ENCODE measurements around the gene GRHL1. TPM values are rescaled to one million over a fixed set of nuclear protein-coding genes. Genes with fewer than 3 reads are reported as not detected.

The GRHL1 gene
- total RNA-seq, 1 donor from 2014 or later, result 37.4 TPM

GRCh38 chr2:9991829-9992273, 40.4 kb downstream of the GRHL1 start:
- H3K36me3 Mint-ChIP-seq, result peaks cover 9% of the 10 kb centered on the region
- H3K4me1 Mint-ChIP-seq (ENCODE audit: unreplicated experiment), result peaks cover 23% of the 10 kb centered on the region
- H3K27me3 Mint-ChIP-seq, result no peaks in the 10 kb centered on the region
- no peaks in the 10 kb centered on the region for H3K9me3 Mint-ChIP-seq
- no peak for DNase-seq (ENCODE audit: extremely low spot score, unreplicated experiment)
- no peak overlapping the region for H3K27ac Mint-ChIP-seq
- no peak overlapping the region for H3K4me3 Mint-ChIP-seq
- TF ChIP-seq, protein P1, sequence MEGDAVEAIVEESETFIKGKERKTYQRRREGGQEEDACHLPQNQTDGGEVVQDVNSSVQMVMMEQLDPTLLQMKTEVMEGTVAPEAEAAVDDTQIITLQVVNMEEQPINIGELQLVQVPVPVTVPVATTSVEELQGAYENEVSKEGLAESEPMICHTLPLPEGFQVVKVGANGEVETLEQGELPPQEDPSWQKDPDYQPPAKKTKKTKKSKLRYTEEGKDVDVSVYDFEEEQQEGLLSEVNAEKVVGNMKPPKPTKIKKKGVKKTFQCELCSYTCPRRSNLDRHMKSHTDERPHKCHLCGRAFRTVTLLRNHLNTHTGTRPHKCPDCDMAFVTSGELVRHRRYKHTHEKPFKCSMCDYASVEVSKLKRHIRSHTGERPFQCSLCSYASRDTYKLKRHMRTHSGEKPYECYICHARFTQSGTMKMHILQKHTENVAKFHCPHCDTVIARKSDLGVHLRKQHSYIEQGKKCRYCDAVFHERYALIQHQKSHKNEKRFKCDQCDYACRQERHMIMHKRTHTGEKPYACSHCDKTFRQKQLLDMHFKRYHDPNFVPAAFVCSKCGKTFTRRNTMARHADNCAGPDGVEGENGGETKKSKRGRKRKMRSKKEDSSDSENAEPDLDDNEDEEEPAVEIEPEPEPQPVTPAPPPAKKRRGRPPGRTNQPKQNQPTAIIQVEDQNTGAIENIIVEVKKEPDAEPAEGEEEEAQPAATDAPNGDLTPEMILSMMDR (conservative IDR thresholded peaks at IDR 0.05), result no peak

GRCh38 chr2:9992427-9993187, 41.1 kb downstream of the GRHL1 start:
- DNase-seq (ENCODE audit: extremely low spot score, unreplicated experiment), result no peak
- Mint-ChIP-seq H3K27ac (no peak overlapping the region), H3K4me3 (no peak overlapping the region), H3K4me1 (ENCODE audit: unreplicated experiment) (peaks cover 25% of the 10 kb centered on the region), H3K27me3 (no peaks in the 10 kb centered on the region), H3K9me3 (no peaks in the 10 kb centered on the region), H3K36me3 (peaks cover 9% of the 10 kb centered on the region)
- TF ChIP-seq, protein P1 (conservative IDR thresholded peaks at IDR 0.05), result no peak

DNA sequence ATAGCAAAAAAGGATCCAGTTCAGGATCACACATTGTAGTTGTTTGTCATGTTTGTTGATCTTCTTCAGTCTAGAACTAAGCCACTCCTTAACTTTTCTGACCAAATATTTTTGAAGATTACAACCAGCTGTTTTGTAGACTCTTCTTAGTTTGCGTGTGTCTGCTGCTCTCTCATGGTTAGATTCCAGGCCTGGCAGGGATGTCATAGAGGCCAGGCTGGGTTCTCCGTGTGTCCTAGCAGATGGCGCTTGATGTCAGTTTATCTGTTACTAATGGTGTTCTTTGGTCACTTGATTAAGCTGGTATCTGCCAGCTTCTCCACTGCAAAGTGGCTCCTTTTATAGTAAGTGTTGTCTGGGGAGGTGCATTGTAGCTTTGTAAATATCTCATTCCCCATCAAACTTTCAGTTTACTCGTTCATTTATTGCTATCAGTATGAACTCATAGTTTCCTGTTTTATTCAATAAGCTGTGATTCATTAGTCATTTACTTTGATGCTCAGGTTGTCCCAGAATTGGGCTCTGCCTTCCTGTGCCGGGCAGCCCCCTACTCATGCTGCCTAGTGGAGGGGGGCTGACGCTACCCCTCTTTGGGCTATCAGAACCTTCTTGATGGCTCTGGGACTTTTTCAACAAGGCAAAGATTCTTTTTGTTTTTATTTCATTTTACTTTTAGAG, 42.1 kb downstream of the GRHL1 start:
- Mint-ChIP-seq H3K4me1 (ENCODE audit: unreplicated experiment) (peaks cover 25% of the 10 kb centered on the region), H3K4me3 (no peak overlapping the region), H3K36me3 (peaks cover 6% of the 10 kb centered on the region), H3K27ac (no peak overlapping the region), H3K9me3 (no peaks in the 10 kb centered on the region), H3K27me3 (no peaks in the 10 kb centered on the region)
- no peak for DNase-seq (ENCODE audit: extremely low spot score, unreplicated experiment)
- TF ChIP-seq, protein P1 (conservative IDR thresholded peaks at IDR 0.05), result no peak

GRCh38 chr2:9994462-9994861, 43.0 kb downstream of the GRHL1 start:
- TF ChIP-seq, protein P1 (conservative IDR thresholded peaks at IDR 0.05), result no peak
- H3K9me3 Mint-ChIP-seq, result no peaks in the 10 kb centered on the region
- H3K4me1 Mint-ChIP-seq (ENCODE audit: unreplicated experiment), result peaks cover 25% of the 10 kb centered on the region
- no peak overlapping the region for H3K27ac Mint-ChIP-seq
- no peak for DNase-seq (ENCODE audit: extremely low spot score, unreplicated experiment)
- no peak overlapping the region for H3K4me3 Mint-ChIP-seq
- no peaks in the 10 kb centered on the region for H3K27me3 Mint-ChIP-seq
- peaks cover 8% of the 10 kb centered on the region for H3K36me3 Mint-ChIP-seq

- peaks cover 25% of the 10 kb centered on the region for H3K4me1 Mint-ChIP-seq (ENCODE audit: unreplicated experiment)
- H3K36me3 Mint-ChIP-seq, result peaks cover 9% of the 10 kb centered on the region
- no peak overlapping the region for H3K4me3 Mint-ChIP-seq
- TF ChIP-seq, protein P1 (conservative IDR thresholded peaks at IDR 0.05), result no peak
- no peaks in the 10 kb centered on the region for H3K9me3 Mint-ChIP-seq
- H3K27me3 Mint-ChIP-seq, result no peaks in the 10 kb centered on the region
- H3K27ac Mint-ChIP-seq, result no peak overlapping the region
- no peak for DNase-seq (ENCODE audit: extremely low spot score, unreplicated experiment)
Observed at GRCh38 chr2:9995059-9995458, 43.6 kb downstream of the GRHL1 start.

Measured in type B pancreatic cell (in vitro differentiated cells).